ENCODE data around the gene APOH. TPM values are rescaled to one million over a fixed set of nuclear protein-coding genes. Genes with fewer than 3 reads are reported as not detected.

APOH gene
- total and polyA plus RNA-seq, 2 of the 13 experiments (the other 11 are each of a cell fraction or from before 2014, with no cell fraction given) = 4,846 to 5,748 TPM

DNA sequence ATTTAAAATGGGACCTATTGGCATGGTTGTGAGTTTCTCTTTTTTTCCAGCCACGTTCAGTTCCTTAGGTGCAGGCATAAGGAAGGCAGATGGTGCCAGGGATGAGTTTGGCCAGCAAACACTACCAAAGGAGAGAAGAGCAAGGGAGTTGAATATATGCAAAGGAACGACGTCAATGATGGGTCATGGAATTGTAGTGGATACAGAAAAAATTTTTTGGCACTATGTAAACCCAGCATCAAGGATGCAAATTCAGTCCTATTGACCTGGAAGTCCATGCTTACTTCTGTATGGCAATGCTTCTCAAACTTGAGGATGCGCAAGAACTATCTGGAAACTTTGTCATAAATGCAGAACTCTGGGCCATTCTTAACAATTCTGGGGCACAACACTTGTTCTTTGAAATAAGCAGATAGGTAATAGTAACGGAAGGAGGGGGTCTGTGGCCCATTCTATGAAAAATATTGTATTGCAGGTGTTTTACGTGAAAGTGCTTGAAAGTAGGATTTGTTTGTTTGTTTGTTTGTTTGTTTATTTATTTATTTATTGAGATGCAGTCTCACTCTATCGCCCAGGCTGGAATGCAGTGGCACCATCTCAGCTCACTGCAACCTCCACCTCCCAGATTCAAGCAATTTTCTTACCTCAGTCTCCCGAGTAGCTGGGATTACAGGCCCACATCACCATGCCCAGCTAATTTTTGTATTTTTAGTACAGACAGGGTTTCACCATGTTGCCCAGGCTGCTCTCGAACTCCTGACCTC, 18.0 kb downstream of the APOH start (continued):
- 0 out of 2 replicates have a peak, but pooled peaks have one; percentile 47 for TF ChIP-seq POLR2G (IDR thresholded peaks at IDR 0.05; ENCODE audit: low read depth, low read length)

DNA sequence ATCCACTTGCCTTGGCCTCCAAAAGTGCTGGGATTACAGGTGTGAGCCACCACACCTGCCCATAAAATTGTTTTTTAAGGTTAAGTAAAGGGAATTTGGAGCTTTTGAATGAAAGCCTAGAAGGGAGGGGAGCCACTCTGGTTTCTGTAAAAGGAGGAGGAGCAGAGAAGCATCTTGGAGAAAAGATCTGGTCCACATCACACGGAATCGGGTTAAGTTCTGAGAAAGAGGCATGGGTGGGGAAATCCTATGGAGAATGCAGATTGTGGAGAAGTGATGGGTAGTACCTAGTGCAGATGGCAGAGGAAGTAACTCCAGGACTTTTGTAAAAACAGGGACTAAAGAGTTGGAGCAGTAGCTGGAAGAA, 19.0 kb downstream of the APOH start:
- H3K9me3 ChIP-seq (ENCODE audit: low read length) = no peaks in the 10 kb centered on the region
- 90% methylated on average over 2 of the region's 2 CpGs for WGBS (ENCODE audit: low lambda C conversion rate)
- DNase-seq (ENCODE audit: low spot score) = no peak
- ATAC-seq = peak; percentile 2; the same call in 2 of the 3 replicates
- no peaks in the 10 kb centered on the region for H3K79me2 ChIP-seq (ENCODE audit: insufficient read depth, low read length)
- no peaks in the 10 kb centered on the region for H3K27me3 ChIP-seq (ENCODE audit: control insufficient read depth in 1 of 2, insufficient read depth in 2 of 2, low read length in 2 of 2)
- in situ Hi-C loops (cut with HindIII; ENCODE audit: extremely low pct_ligation_motif_present, low pct_unique_long_range_greater_than_20kb) = no loop called here
- no peak overlapping the region for H2AFZ ChIP-seq (ENCODE audit: low read length)
- FAIRE-seq = no peak
- BruUV-seq (replicated peaks) = no TSS peak
- no peak overlapping the region for H3K4me2 ChIP-seq (ENCODE audit: low read depth, low read length)
- H3K4me3 ChIP-seq (replicated peaks in 1 of 3; ENCODE audit: insufficient read depth in 1 of 3, low read depth in 2 of 3, low read length in 3 of 3) = no peak overlapping the region
- H4K20me1 ChIP-seq (ENCODE audit: insufficient read depth, low read length) = peaks cover 4% of the 10 kb centered on the region
- H3K4me1 ChIP-seq (ENCODE audit: insufficient read depth, low read length) = 0 out of 2 replicates have a peak, but pooled peaks cover 11% of the 10 kb centered on the region
- H3K27ac ChIP-seq (ENCODE audit: extremely low read length, insufficient read depth, low read length) = no peak overlapping the region
- ChIA-PET POLR2A (interaction anchor here (1.4 kb wide), 1 partner anchor 11 kb away, joined by 4 read pairs; no protein-coding TSS in a partner anchor), CTCF (ENCODE audit: low intra/inter-chr PET ratio, low total read pairs) (no interaction called here)
- peaks cover 9 to 33% of the 10 kb centered on the region in 2 experiments for H3K36me3 ChIP-seq (replicated peaks in 1 of 2; ENCODE audit: control insufficient read depth in 1 of 2, insufficient read depth in 2 of 2, low read length in 2 of 2)
- intact Hi-C loops (cut with micrococcal nuclease; ENCODE audit: unreplicated experiment) = no loop called here
- H3K9ac ChIP-seq (ENCODE audit: insufficient read depth, low read depth, low read length) = no peak overlapping the region
- TF ChIP-seq KDM3A (CRISPR knock-in tag; IDR thresholded peaks at IDR 0.05; ENCODE audit: low read depth) = no peak
- peak; percentile 75 for TF ChIP-seq NR2F6 (IDR thresholded peaks at IDR 0.05)
- TF ChIP-seq NR2F6 (CRISPR knock-in tag; IDR thresholded peaks at IDR 0.05) = peak; percentile 44; the same call in 1 of the 2 replicates
- peak; percentile 80; the same call in 1 of the 2 replicates for TF ChIP-seq ZNF33B (CRISPR knock-in tag; IDR thresholded peaks at IDR 0.05)
- 0 out of 2 replicates have a peak, but pooled peaks have one; percentile 20 for TF ChIP-seq ZNF350 (CRISPR knock-in tag; IDR thresholded peaks at IDR 0.05; ENCODE audit: borderline replicate concordance, low read depth)
- peak; percentile 89 for TF ChIP-seq RBM22 (optimal IDR thresholded peaks at IDR 0.05; ENCODE audit: low read length)
- no peak for TF ChIP-seq ZNF280D (CRISPR knock-in tag; IDR thresholded peaks at IDR 0.05)
- TF ChIP-seq ZNF432 (CRISPR knock-in tag; IDR thresholded peaks at IDR 0.05; ENCODE audit: borderline replicate concordance) = no peak
- peak in 1 of 2 experiments; percentile 59; a peak in 1 of 4 replicates for TF ChIP-seq POLR2A (IDR thresholded peaks at IDR 0.05; ENCODE audit: insufficient read depth in 1 of 2, low read depth in 2 of 2, low read length in 2 of 2)
- TF ChIP-seq HMGXB3 (CRISPR knock-in tag; IDR thresholded peaks at IDR 0.05; ENCODE audit: borderline replicate concordance) = 0 out of 2 replicates have a peak, but pooled peaks have one; percentile 1
- peak; percentile 24; the same call in 1 of the 2 replicates for TF ChIP-seq XBP1 (CRISPR knock-in tag; IDR thresholded peaks at IDR 0.05)

All from HepG2 (cell line).